AG04450 (cell line): ENCODE data around the gene MAPKAPK2. TPM values are rescaled to one million over a fixed set of nuclear protein-coding genes. Genes with fewer than 3 reads are reported as not detected.

ENCODE experiments used
- CTCF ChIA-PET: fragments of 300-600, 350-600 bp; formaldehyde crosslinking; extraction: SDS; loops from one replicate; lab custom pipeline; 2022; ENCODE audit warnings: antibody characterized with exemption, inconsistent platforms; lab: Charles Lee
- POLR2A ChIA-PET: fragments of 350-600 bp; formaldehyde crosslinking; extraction: SDS; loops from one replicate; lab custom pipeline; 2021; ENCODE audit warnings: antibody characterized with exemption, inconsistent platforms; lab: Yijun Ruan, JAX
- DNase-seq: peaks from one replicate; pipeline ENCODE4 v3.0.0-alpha.2; 2011; ENCODE audit warnings: low read depth, low spot score
- H3K27ac ChIP-seq: one replicate; pipeline ENCODE4 v1.5.1; 2012; ENCODE audit warnings: low read depth, low read length, control low read depth
- H3K27me3 ChIP-seq: one replicate; pipeline ENCODE4 v1.6.0; 2012; ENCODE audit warnings: low read length; ENCODE audit not compliant: control insufficient read depth, insufficient read depth
- H3K4me3 ChIP-seq: 2 replicates; pipeline ENCODE4 v1.5.1; 2011; ENCODE audit warnings: mild to moderate bottlenecking, low read depth, low read length, control low read depth
- H3K9me3 ChIP-seq: 2 replicates; pipeline ENCODE4 v1.5.1; 2012; ENCODE audit warnings: low read length; ENCODE audit not compliant: control insufficient read depth, insufficient read depth
- CTCF ChIP-seq: IDR thresholded peaks from 2 replicates; pipeline ENCODE4 v1.5.1; 2011; ENCODE audit warnings: low read depth, low read length, control low read depth, inconsistent platforms
- polyA plus RNA-seq: library from polyadenylated mRNA; depleted of rRNA; stranded (reverse); fragments of >200 nt; gene quantifications from 2 replicates; pipeline ENCODE4 v1.2.3, GENCODE V29; 2011

Gene MAPKAPK2
- polyA plus RNA-seq, 1 experiment = 64.9 TPM

GRCh38 chr1:206682111-206682510, 2.6 kb upstream of the MAPKAPK2 start:
- Histone ChIP-seq H3K4me3 (no peak overlapping the region), H3K27ac (no peak overlapping the region), H3K27me3 (no peaks in the 10 kb centered on the region), H3K9me3 (no peaks in the 10 kb centered on the region)
- no peak for TF ChIP-seq CTCF
- DNase-seq = no peak
- POLR2A ChIA-PET = no interaction called here
- CTCF ChIA-PET = interaction anchor here (1.4 to 1.9 kb wide), 2 partner anchors 18 to 51 kb away, joined by 5 to 9 read pairs; no protein-coding TSS in a partner anchor

- ChIA-PET POLR2A (interaction anchor here (1.0 kb wide), 1 partner anchor 8 kb away, joined by 5 read pairs; no protein-coding TSS in a partner anchor), CTCF (interaction anchor here (1.4 to 1.9 kb wide), 2 partner anchors 19 to 52 kb away, joined by 5 to 9 read pairs; no protein-coding TSS in a partner anchor)
- Histone ChIP-seq H3K9me3 (no peaks in the 10 kb centered on the region), H3K4me3 (no peak overlapping the region), H3K27me3 (no peaks in the 10 kb centered on the region), H3K27ac (no peak overlapping the region)
- no peak for DNase-seq
- TF ChIP-seq CTCF = no peak
Measured at GRCh38 chr1:206683313-206683712, 1.4 kb upstream of the MAPKAPK2 start.

GRCh38 chr1:206684003-206684402, 702 bp upstream of the MAPKAPK2 start:
- no peak for TF ChIP-seq CTCF
- POLR2A ChIA-PET = interaction anchor here (1.0 kb wide), 1 partner anchor 9 kb away, joined by 5 read pairs; no protein-coding TSS in a partner anchor
- no peak for DNase-seq
- Histone ChIP-seq H3K27ac (no peak overlapping the region), H3K27me3 (no peaks in the 10 kb centered on the region), H3K4me3 (peak overlapping the region; percentile 77; the same call in 1 of the 2 replicates), H3K9me3 (no peaks in the 10 kb centered on the region)
- CTCF ChIA-PET = interaction anchor here (0.7 to 1.9 kb wide), 2 partner anchors 20 kb away, joined by 6 to 9 read pairs; no protein-coding TSS in a partner anchor

GRCh38 chr1:206685334-206685768, 646 bp downstream of the MAPKAPK2 start:
- ChIA-PET POLR2A (interaction anchor here (1.3 kb wide), 1 partner anchor 11 kb away, joined by 4 read pairs; no protein-coding TSS in a partner anchor), CTCF (no interaction called here)
- Histone ChIP-seq H3K27ac (peak overlapping the region; percentile 91), H3K4me3 (peak overlapping the region; percentile 81), H3K9me3 (no peaks in the 10 kb centered on the region), H3K27me3 (no peaks in the 10 kb centered on the region)
- no peak for DNase-seq
- TF ChIP-seq CTCF = no peak

- no peaks in the 10 kb centered on the region for H3K9me3 ChIP-seq
- DNase-seq = no peak
- ChIA-PET CTCF (no interaction called here), POLR2A (interaction anchor here (1.3 kb wide), 1 partner anchor 11 kb away, joined by 4 read pairs; no protein-coding TSS in a partner anchor)
- no peak for TF ChIP-seq CTCF
- H3K27me3 ChIP-seq = no peaks in the 10 kb centered on the region
- H3K27ac ChIP-seq = peak overlapping the region; percentile 91
- H3K4me3 ChIP-seq = peak overlapping the region; percentile 81
Measured at GRCh38 chr1:206685769-206686477, 1.2 kb downstream of the MAPKAPK2 start.
